ENCODE measurements around the gene ARID5B.
A peak's percentile ranks its signal among the peaks of the same experiment; 100 is the strongest.

GRCh38 chr10:61897671-61898434, 3.6 kb upstream of the ARID5B start:
- no peak for TF ChIP-seq CTCF (IDR thresholded peaks at IDR 0.05; ENCODE audit: low read depth, low read length)
- TF ChIP-seq POLR2A (IDR thresholded peaks at IDR 0.05; ENCODE audit: extremely low read depth, insufficient read length), result no peak
- 0 out of 2 replicates have a peak, but pooled peaks have one; percentile 24 for TF ChIP-seq MYC (IDR thresholded peaks at IDR 0.05; ENCODE audit: low read depth, low read length)
- no peak for TF ChIP-seq MAX (IDR thresholded peaks at IDR 0.05; ENCODE audit: low read depth, low read length)
